Hair follicle dermal papilla cell (primary cell): ENCODE data around the gene POM121L12. TPM values are rescaled to one million over a fixed set of nuclear protein-coding genes. Genes with fewer than 3 reads are reported as not detected.

Experiments used
- total RNA-seq: library from RNA; depleted of rRNA; stranded (reverse); fragments of >200 nt; gene quantifications from 2 replicates; pipeline ENCODE4 v1.2.3, GENCODE V29; 2012

Gene POM121L12
- total RNA-seq: not detected in 2 replicates

DNA sequence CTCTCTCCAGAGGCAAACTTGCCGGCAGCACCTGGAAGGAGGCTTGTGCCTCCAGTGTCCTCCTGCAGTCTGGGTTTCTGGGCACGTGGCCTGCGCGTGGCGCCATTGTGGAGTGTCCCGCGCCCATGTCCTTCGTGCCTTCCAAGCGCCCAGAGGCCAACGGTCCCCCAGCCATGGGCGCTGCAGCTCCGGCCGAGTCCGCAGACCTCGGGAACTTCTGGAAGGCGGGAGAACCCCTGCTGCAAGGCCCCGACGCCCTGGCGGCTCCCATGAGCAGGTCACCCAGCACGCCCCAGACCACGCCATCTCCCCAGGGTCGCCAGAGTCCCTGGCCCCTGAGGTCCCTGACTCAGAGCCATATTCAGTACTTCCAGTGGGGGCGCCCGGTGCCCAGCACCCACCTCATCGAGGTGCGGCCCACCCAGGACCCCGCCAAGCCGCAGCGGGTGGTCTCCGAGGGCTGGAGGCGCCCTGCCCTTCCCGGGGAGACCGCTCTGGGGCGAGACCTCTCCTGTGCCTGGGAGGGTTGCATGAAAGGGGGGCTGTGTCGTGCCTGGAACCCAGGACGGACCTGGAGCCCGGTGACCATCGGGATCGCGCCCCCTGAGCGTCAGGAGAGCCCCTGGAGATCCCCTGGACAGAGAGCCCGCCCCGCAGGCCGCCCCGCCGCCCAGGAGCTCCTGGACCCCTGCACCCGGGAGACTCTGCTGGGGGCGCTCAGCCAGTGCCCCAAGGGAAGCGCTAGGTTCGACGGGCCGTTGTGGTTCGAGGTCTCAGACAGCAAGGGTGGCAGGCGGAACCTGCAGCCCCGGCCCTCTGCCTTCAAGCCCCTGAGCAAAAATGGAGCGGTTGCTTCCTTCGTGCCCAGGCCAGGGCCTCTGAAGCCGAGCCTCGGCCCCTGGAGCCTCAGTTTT, at the start of gene POM121L12:
Gene POM121L12, plus strand, starts transcription at position 135 of the 914 bp plus-strand sequence. Its CDS starts 39 bp downstream, at position 174.

